Neural cell (in vitro differentiated cells): ENCODE results near the gene TP53I11.

Experiments
- EP300 ChIP-seq: fragments of 450-650 bp; conservative IDR thresholded peaks from 2 replicates; pipeline ENCODE4 v1.6.1; 2014; ENCODE audit warnings: antibody characterized with exemption, mild to moderate bottlenecking, moderate library complexity; ENCODE audit not compliant: poor library complexity, severe bottlenecking
- EZH2 ChIP-seq: fragments of 200-600, 300-800 bp; shearing (Covaris generic), sonication (generic); IDR thresholded peaks from 2 replicates; pipeline ENCODE4 v1.6.1; 2014; ENCODE audit warnings: antibody characterized with exemption, low read length, borderline replicate concordance, mild to moderate bottlenecking; ENCODE audit not compliant: insufficient read depth, poor library complexity, severe bottlenecking
- MXI1 ChIP-seq: fragments of 450-650 bp; conservative IDR thresholded peaks from 2 replicates; pipeline ENCODE4 v1.6.1; 2014; ENCODE audit warnings: antibody characterized with exemption, mild to moderate bottlenecking; ENCODE audit not compliant: poor library complexity, severe bottlenecking
- RAD21 ChIP-seq: fragments of 450-650 bp; conservative IDR thresholded peaks from 2 replicates; pipeline ENCODE4 v1.6.1; 2014; ENCODE audit warnings: antibody characterized with exemption, mild to moderate bottlenecking, moderate library complexity
- SMC3 ChIP-seq: fragments of 450-650 bp; conservative IDR thresholded peaks from 2 replicates; pipeline ENCODE4 v1.6.1; 2014; ENCODE audit warnings: antibody characterized with exemption, mild to moderate bottlenecking, moderate library complexity; ENCODE audit not compliant: poor library complexity
- TAF1 ChIP-seq: IDR thresholded peaks from 2 replicates; pipeline ENCODE4 v1.6.1; 2012; ENCODE audit warnings: low read depth
- TF ChIP-seq, protein P1 (sequence below): fragments of 450-650 bp; IDR thresholded peaks from 2 replicates; pipeline ENCODE4 v1.5.1; 2014; ENCODE audit warnings: antibody characterized with exemption, mild to moderate bottlenecking, moderate library complexity; ENCODE audit not compliant: poor library complexity, severe bottlenecking
- TF ChIP-seq, protein P2 (sequence below): IDR thresholded peaks from 2 replicates; pipeline ENCODE4 v1.6.1; 2012; ENCODE audit warnings: borderline replicate concordance

DNA sequence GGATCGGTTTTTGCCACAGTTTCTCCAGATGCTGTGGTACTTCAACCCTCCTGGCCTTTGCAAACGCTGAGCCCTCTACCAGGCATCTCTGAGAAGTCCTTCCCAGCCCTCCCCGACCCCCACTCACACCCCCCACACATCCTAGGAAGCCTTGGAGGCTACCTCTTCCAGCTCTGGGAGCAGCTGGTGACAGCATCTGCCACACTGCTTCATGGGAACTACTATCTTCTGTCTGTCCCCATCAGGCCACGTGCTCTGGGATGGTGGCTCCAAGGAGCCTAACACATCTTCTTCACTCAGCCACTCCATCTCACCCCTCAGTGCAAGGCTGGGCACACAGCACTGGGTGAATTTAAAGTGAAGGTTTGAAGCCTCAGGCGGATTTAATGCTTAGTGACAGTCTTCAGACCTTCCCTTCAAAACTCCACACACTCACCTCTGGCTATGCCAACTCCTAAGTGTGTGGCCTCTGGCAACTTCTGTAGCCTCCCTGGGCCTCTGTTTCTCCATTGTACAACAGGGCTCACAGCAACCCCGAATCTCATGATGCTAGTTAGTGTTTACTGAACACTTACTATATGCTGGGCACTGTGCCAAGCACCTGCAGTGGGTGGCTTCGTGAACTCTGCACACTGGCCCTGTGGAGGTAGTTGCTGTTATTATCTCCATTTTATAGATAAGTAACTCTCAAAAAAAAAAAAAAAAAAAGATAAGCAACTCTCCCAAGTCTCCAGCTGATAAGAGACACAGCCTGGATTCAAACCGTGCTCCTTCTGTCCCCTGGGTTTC lies 7.3 kb upstream of the TP53I11 start:
- TF ChIP-seq MXI1 (no peak), EP300 (no peak), EZH2 (no peak), SMC3 (no peak), TAF1 (no peak), RAD21 (no peak)
- TF ChIP-seq, protein P1, sequence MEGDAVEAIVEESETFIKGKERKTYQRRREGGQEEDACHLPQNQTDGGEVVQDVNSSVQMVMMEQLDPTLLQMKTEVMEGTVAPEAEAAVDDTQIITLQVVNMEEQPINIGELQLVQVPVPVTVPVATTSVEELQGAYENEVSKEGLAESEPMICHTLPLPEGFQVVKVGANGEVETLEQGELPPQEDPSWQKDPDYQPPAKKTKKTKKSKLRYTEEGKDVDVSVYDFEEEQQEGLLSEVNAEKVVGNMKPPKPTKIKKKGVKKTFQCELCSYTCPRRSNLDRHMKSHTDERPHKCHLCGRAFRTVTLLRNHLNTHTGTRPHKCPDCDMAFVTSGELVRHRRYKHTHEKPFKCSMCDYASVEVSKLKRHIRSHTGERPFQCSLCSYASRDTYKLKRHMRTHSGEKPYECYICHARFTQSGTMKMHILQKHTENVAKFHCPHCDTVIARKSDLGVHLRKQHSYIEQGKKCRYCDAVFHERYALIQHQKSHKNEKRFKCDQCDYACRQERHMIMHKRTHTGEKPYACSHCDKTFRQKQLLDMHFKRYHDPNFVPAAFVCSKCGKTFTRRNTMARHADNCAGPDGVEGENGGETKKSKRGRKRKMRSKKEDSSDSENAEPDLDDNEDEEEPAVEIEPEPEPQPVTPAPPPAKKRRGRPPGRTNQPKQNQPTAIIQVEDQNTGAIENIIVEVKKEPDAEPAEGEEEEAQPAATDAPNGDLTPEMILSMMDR = no peak
- TF ChIP-seq, protein P2, sequence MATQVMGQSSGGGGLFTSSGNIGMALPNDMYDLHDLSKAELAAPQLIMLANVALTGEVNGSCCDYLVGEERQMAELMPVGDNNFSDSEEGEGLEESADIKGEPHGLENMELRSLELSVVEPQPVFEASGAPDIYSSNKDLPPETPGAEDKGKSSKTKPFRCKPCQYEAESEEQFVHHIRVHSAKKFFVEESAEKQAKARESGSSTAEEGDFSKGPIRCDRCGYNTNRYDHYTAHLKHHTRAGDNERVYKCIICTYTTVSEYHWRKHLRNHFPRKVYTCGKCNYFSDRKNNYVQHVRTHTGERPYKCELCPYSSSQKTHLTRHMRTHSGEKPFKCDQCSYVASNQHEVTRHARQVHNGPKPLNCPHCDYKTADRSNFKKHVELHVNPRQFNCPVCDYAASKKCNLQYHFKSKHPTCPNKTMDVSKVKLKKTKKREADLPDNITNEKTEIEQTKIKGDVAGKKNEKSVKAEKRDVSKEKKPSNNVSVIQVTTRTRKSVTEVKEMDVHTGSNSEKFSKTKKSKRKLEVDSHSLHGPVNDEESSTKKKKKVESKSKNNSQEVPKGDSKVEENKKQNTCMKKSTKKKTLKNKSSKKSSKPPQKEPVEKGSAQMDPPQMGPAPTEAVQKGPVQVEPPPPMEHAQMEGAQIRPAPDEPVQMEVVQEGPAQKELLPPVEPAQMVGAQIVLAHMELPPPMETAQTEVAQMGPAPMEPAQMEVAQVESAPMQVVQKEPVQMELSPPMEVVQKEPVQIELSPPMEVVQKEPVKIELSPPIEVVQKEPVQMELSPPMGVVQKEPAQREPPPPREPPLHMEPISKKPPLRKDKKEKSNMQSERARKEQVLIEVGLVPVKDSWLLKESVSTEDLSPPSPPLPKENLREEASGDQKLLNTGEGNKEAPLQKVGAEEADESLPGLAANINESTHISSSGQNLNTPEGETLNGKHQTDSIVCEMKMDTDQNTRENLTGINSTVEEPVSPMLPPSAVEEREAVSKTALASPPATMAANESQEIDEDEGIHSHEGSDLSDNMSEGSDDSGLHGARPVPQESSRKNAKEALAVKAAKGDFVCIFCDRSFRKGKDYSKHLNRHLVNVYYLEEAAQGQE = no peak
